ENCODE measurements around the gene VAPA. TPM values are rescaled to one million over a fixed set of nuclear protein-coding genes. Genes with fewer than 3 reads are reported as not detected.

VAPA gene
- total and polyA plus RNA-seq, 2 of the 4 experiments (the other 2 are of a cell fraction) = 199 to 206 TPM

- Histone ChIP-seq H3K27ac (ENCODE audit: insufficient read depth, low read length) (no peak overlapping the region), H2BK20ac (ENCODE audit: low read depth, low read length) (no peak overlapping the region), H4K20me1 (ENCODE audit: insufficient read depth, low read length) (no peaks in the 10 kb centered on the region), H3K18ac (ENCODE audit: low read depth, low read length) (no peak overlapping the region), H3K9me1 (ENCODE audit: insufficient read depth, low read length) (no peaks in the 10 kb centered on the region; the same call in 1 of the 2 replicates), H3K14ac (replicated peaks; ENCODE audit: low read depth, low read length) (no peak overlapping the region), H4K8ac (ENCODE audit: low read depth in 2 of 2, low read length in 2 of 2) (no peak overlapping the region), H3K27me3 (ENCODE audit: control insufficient read depth, insufficient read depth, low read length) (peaks cover 11% of the 10 kb centered on the region), H3K9me3 (ENCODE audit: control insufficient read depth, insufficient read depth, low read length) (no peaks in the 10 kb centered on the region; the same call in none of the 2 replicates), H4K5ac (ENCODE audit: low read depth, low read length) (no peak overlapping the region), H3K4me2 (ENCODE audit: low read depth, low read length) (no peak overlapping the region), H3K4me3 (ENCODE audit: insufficient read depth, low read depth, low read length) (no peak overlapping the region), H3K23ac (ENCODE audit: low read depth, low read length) (no peak overlapping the region), H2BK15ac (ENCODE audit: low read depth, low read length) (no peak overlapping the region), H3K36me3 (ENCODE audit: control insufficient read depth, insufficient read depth, low read length) (no peaks in the 10 kb centered on the region), H3K79me1 (ENCODE audit: low read depth in 1 of 2, low read length in 2 of 2) (no peaks in the 10 kb centered on the region), H2BK120ac (ENCODE audit: low read depth, low read length) (no peak overlapping the region), H3K56ac (ENCODE audit: extremely low read depth, insufficient read depth, low read length) (no peak overlapping the region), H3K4me1 (ENCODE audit: control insufficient read depth, insufficient read depth, low read length) (peaks cover 2% of the 10 kb centered on the region; the same call in 1 of the 2 replicates), H2BK5ac (ENCODE audit: low read depth, low read length, poor library complexity, severe bottlenecking) (no peak overlapping the region), H3K4ac (ENCODE audit: low read depth, low read length) (no peak overlapping the region), H2AFZ (replicated peaks; ENCODE audit: low read length, poor library complexity) (no peak overlapping the region), H2AK5ac (ENCODE audit: low read depth, low read length) (no peak overlapping the region), H3K9ac (ENCODE audit: low read depth, low read length) (no peak overlapping the region), H4K91ac (ENCODE audit: insufficient read depth, low read depth, low read length) (no peak overlapping the region), H2AK9ac (replicated peaks; ENCODE audit: low read depth, low read length, poor library complexity) (no peak overlapping the region)
- TF ChIP-seq NFE2L2 (IDR thresholded peaks at IDR 0.05; ENCODE audit: low read depth, low read length) = no peak
- no peak for TF ChIP-seq MAFK (IDR thresholded peaks at IDR 0.05; ENCODE audit: low read depth, low read length)
- TF ChIP-seq MXI1 (IDR thresholded peaks at IDR 0.05; ENCODE audit: borderline replicate concordance, low read depth, low read length) = no peak
- no peak for TF ChIP-seq CEBPB (IDR thresholded peaks at IDR 0.05; ENCODE audit: low read depth, low read length)
- no peak for TF ChIP-seq ELK1 (IDR thresholded peaks at IDR 0.05; ENCODE audit: borderline replicate concordance, low read depth, low read length)
- TF ChIP-seq SMC3 (IDR thresholded peaks at IDR 0.05; ENCODE audit: low read depth, low read length) = no peak
- TF ChIP-seq CHD1 (IDR thresholded peaks at IDR 0.05; ENCODE audit: low read depth, low read length) = no peak
- TF ChIP-seq RFX5 (IDR thresholded peaks at IDR 0.05; ENCODE audit: low read depth, low read length) = no peak
- TF ChIP-seq FOS (IDR thresholded peaks at IDR 0.05; ENCODE audit: low read depth, low read length) = no peak
- TF ChIP-seq POLR2A (IDR thresholded peaks at IDR 0.05; ENCODE audit: low read depth, low read length) = no peak
- TF ChIP-seq CTCF (conservative IDR thresholded peaks at IDR 0.05; ENCODE audit: low read depth, low read length) = no peak
- no peak for TF ChIP-seq RAD21 (IDR thresholded peaks at IDR 0.05; ENCODE audit: low read length)
- TF ChIP-seq RCOR1 (IDR thresholded peaks at IDR 0.05; ENCODE audit: insufficient replicate concordance, low read length) = no peak
- no peak for TF ChIP-seq USF2 (IDR thresholded peaks at IDR 0.05; ENCODE audit: low read depth, low read length)
- TF ChIP-seq MAZ (IDR thresholded peaks at IDR 0.05; ENCODE audit: borderline replicate concordance, low read depth, low read length) = no peak
- no peak for TF ChIP-seq BHLHE40 (IDR thresholded peaks at IDR 0.05; ENCODE audit: low read depth, low read length)
- intact Hi-C loops (cut with micrococcal nuclease) = loop anchor here (10.0 kb wide), 1 partner anchor 371 kb away; no protein-coding TSS in a partner anchor
- ChIA-PET CTCF (no interaction called here), POLR2A (ENCODE audit: unreplicated experiment) (no interaction called here)
- DNase-seq (no peak), ATAC-seq (ENCODE audit: low read depth) (no peak)
- dilution Hi-C loops (cut with HindIII; ENCODE audit: low sequenced_read_pairs, unreplicated experiment) = no loop called here
- no TSS peak for BruUV-seq (replicated peaks)
- WGBS, 2 experiments (ENCODE audit: extremely low coverage in 2 of 2, insufficient read length in 1 of 2) = no CpG with 5 or more reads among the region's 7 CpGs
- in situ Hi-C loops (cut with MboI; ENCODE audit: low sequenced_read_pairs) = no loop called here
These were observed 90.0 kb downstream of the VAPA start for GRCh38 chr18:10003866-10004265.

All from IMR-90 (cell line).